ENCODE measurements around the gene CSNK1D. TPM values are rescaled to one million over a fixed set of nuclear protein-coding genes. Genes with fewer than 3 reads are reported as not detected.

Gene CSNK1D
- total and polyA plus RNA-seq, 8 donors, result 55.9 to 180 (median 89.1) TPM

GRCh38 chr17:82243648-82244412 lies 29.7 kb downstream of the CSNK1D start:
- TF ChIP-seq CTCF (IDR thresholded peaks at IDR 0.05) (no peak), POLR2AphosphoS5 (IDR thresholded peaks at IDR 0.05) (no peak), POLR2A (IDR thresholded peaks at IDR 0.05) (no peak), EP300 (IDR thresholded peaks at IDR 0.05) (no peak)
- 82 to 88% (median 87%) methylated on average over 18 to 19 of the region's 19 CpGs for WGBS, 5 donors
- Histone ChIP-seq H3K9me3 (no peaks in the 10 kb centered on the region), H3K27me3 (no peaks in the 10 kb centered on the region), H3K4me1 (peaks cover 66 to 99% (median 79%) of the 10 kb centered on the region in 4 donors), H3K36me3 (peaks cover 62 to 94% (median 71%) of the 10 kb centered on the region in 4 donors), H3K27ac (peak overlapping the region in 4 of 5 donors; percentile 67 to 86 (median 78)), H3K4me3 (peak overlapping the region in 1 of 4 donors; percentile 15)
- intact Hi-C loops (cut with DNase I; ENCODE audit: low total_unique reads), result no loop called here
- DNase-seq, result no peak

GRCh38 chr17:82242977-82243647 lies 30.4 kb downstream of the CSNK1D start:
- intact Hi-C loops (cut with DNase I; ENCODE audit: low total_unique reads), result no loop called here
- H3K4me1 ChIP-seq, result peaks cover 73 to 100% (median 83%) of the 10 kb centered on the region in 4 donors

GRCh38 chr17:82242698-82242976 lies 30.9 kb downstream of the CSNK1D start:
- H3K4me1 ChIP-seq, result peaks cover 78 to 100% (median 83%) of the 10 kb centered on the region in 4 donors
- H3K27me3 ChIP-seq, result no peaks in the 10 kb centered on the region
- H3K27ac ChIP-seq, result peak overlapping the region; percentile 67 to 86 (median 70)
- TF ChIP-seq EP300 (IDR thresholded peaks at IDR 0.05) (no peak), CTCF (IDR thresholded peaks at IDR 0.05) (no peak), POLR2A (IDR thresholded peaks at IDR 0.05) (no peak), POLR2AphosphoS5 (IDR thresholded peaks at IDR 0.05) (no peak)
- no peaks in the 10 kb centered on the region for H3K9me3 ChIP-seq
- H3K4me3 ChIP-seq, result peak overlapping the region in 1 of 4 donors; percentile 15
- intact Hi-C loops (cut with DNase I; ENCODE audit: low total_unique reads), result no loop called here
- H3K36me3 ChIP-seq, result peaks cover 51 to 93% (median 65%) of the 10 kb centered on the region in 4 donors
- no peak for DNase-seq
- 27 to 58% (median 36%) methylated on average over 22 to 24 of the region's 24 CpGs for WGBS, 5 donors

More at GRCh38 chr17:82242977-82243647, 30.4 kb downstream of the CSNK1D start:
- H3K36me3 ChIP-seq, result peaks cover 54 to 93% (median 65%) of the 10 kb centered on the region in 4 donors
- DNase-seq, result peak; percentile 77 to 88
- H3K27ac ChIP-seq, result peak overlapping the region; percentile 67 to 86 (median 70)
- H3K4me3 ChIP-seq, result peak overlapping the region in 1 of 4 donors; percentile 15
- H3K27me3 ChIP-seq, result no peaks in the 10 kb centered on the region
- H3K9me3 ChIP-seq, result no peaks in the 10 kb centered on the region
- WGBS, 5 donors, result 40 to 65% (median 53%) methylated on average over 17 to 29 of the region's 29 CpGs
- TF ChIP-seq CTCF (IDR thresholded peaks at IDR 0.05), result no peak
- peak in 1 of 3 donors; percentile 57 for TF ChIP-seq POLR2AphosphoS5 (IDR thresholded peaks at IDR 0.05)
- TF ChIP-seq POLR2A (IDR thresholded peaks at IDR 0.05), result no peak

GRCh38 chr17:82241926-82242697 lies 31.4 kb downstream of the CSNK1D start:
- H3K4me3 ChIP-seq, result peak overlapping the region in 1 of 4 donors; percentile 1
- intact Hi-C loops (cut with DNase I; ENCODE audit: low total_unique reads), result no loop called here
- peak in 1 of 2 donors; percentile 60 for DNase-seq
- H3K4me1 ChIP-seq, result peaks cover 75 to 100% (median 83%) of the 10 kb centered on the region in 4 donors
- TF ChIP-seq EP300 (IDR thresholded peaks at IDR 0.05) (no peak), POLR2AphosphoS5 (IDR thresholded peaks at IDR 0.05) (no peak), POLR2A (IDR thresholded peaks at IDR 0.05) (no peak), CTCF (IDR thresholded peaks at IDR 0.05) (no peak)
- 15 to 34% (median 23%) methylated on average over 10 to 20 of the region's 20 CpGs for WGBS, 5 donors
- H3K27me3 ChIP-seq, result no peaks in the 10 kb centered on the region
- H3K9me3 ChIP-seq, result no peaks in the 10 kb centered on the region
- peaks cover 52 to 93% (median 65%) of the 10 kb centered on the region in 4 donors for H3K36me3 ChIP-seq
- H3K27ac ChIP-seq, result peak overlapping the region; percentile 67 to 86 (median 70)

Measured in stomach (tissue), 9 donors.